Mesothelial cell of epicardium (in vitro differentiated cells): ENCODE data around the gene PTPRN2. TPM values are rescaled to one million over a fixed set of nuclear protein-coding genes. Genes with fewer than 3 reads are reported as not detected.

ENCODE experiments used
- DNase-seq, 2 experiments: peaks; one replicate each; pipeline ENCODE4 v3.0.0; 2021; ENCODE audit warnings: low spot score in 2 of 2; ENCODE audit not compliant: unreplicated experiment in 2 of 2
- H3K27ac Mint-ChIP-seq: 2 replicates; pipeline ENCODE4 v1.8.0; 2021; ENCODE audit warnings: mixed read lengths
- H3K27me3 Mint-ChIP-seq: 2 replicates; pipeline ENCODE4 v1.8.0; 2021; ENCODE audit warnings: low read depth, mixed read lengths
- H3K36me3 Mint-ChIP-seq: 2 replicates; pipeline ENCODE4 v1.8.0; 2021; ENCODE audit warnings: mixed read lengths
- H3K4me1 Mint-ChIP-seq: 2 replicates; pipeline ENCODE4 v1.8.0; 2021; ENCODE audit warnings: mixed read lengths
- H3K4me3 Mint-ChIP-seq: 2 replicates; pipeline ENCODE4 v1.8.0; 2021; ENCODE audit warnings: mild to moderate bottlenecking, moderate library complexity, mixed read lengths
- H3K9me3 Mint-ChIP-seq: 2 replicates; pipeline ENCODE4 v1.8.0; 2021; ENCODE audit warnings: mixed read lengths
- CTCF ChIP-seq: fragments of 200-600 bp; sonication (generic); IDR thresholded peaks from one replicate; pipeline ENCODE4 v1.5.0; 2021; ENCODE audit warnings: antibody characterized with exemption; ENCODE audit not compliant: unreplicated experiment
- total RNA-seq: library from RNA; stranded (reverse); gene quantifications from 3 replicates; pipeline ENCODE4 v1.2.1, GENCODE V29; 2021

PTPRN2 gene
- total RNA-seq, 1 donor from 2014 or later: 2.2 TPM

- Mint-ChIP-seq H3K9me3 (peaks cover 55% of the 10 kb centered on the region), H3K4me1 (no peaks in the 10 kb centered on the region)
- no peak for TF ChIP-seq CTCF
Measured at GRCh38 chr7:158289231-158289630, 298.4 kb downstream of the PTPRN2 start.

GRCh38 chr7:158286210-158286609, 301.4 kb downstream of the PTPRN2 start:
- no peak for DNase-seq
- H3K4me1 Mint-ChIP-seq: no peaks in the 10 kb centered on the region
- no peak for TF ChIP-seq CTCF
- H3K36me3 Mint-ChIP-seq: no peaks in the 10 kb centered on the region
- H3K27me3 Mint-ChIP-seq: no peaks in the 10 kb centered on the region
- peaks cover 43% of the 10 kb centered on the region for H3K9me3 Mint-ChIP-seq
- H3K27ac Mint-ChIP-seq: no peak overlapping the region
- H3K4me3 Mint-ChIP-seq: no peak overlapping the region

More at GRCh38 chr7:158289231-158289630, 298.4 kb downstream of the PTPRN2 start:
- no peak overlapping the region for H3K27ac Mint-ChIP-seq
- no peak for DNase-seq
- H3K27me3 Mint-ChIP-seq: no peaks in the 10 kb centered on the region
- H3K4me3 Mint-ChIP-seq: no peak overlapping the region
- no peaks in the 10 kb centered on the region for H3K36me3 Mint-ChIP-seq

- H3K27me3 Mint-ChIP-seq: no peaks in the 10 kb centered on the region
- H3K4me3 Mint-ChIP-seq: no peak overlapping the region
- peaks cover 37% of the 10 kb centered on the region for H3K9me3 Mint-ChIP-seq
- H3K4me1 Mint-ChIP-seq: no peaks in the 10 kb centered on the region
- no peak for TF ChIP-seq CTCF
- DNase-seq: peak in 1 of 2 experiments; percentile 26
- H3K36me3 Mint-ChIP-seq: no peaks in the 10 kb centered on the region
- H3K27ac Mint-ChIP-seq: no peak overlapping the region
Measured at GRCh38 chr7:158285383-158285770, 302.2 kb downstream of the PTPRN2 start.

GRCh38 chr7:158284617-158285382, 302.8 kb downstream of the PTPRN2 start:
- Mint-ChIP-seq H3K36me3 (no peaks in the 10 kb centered on the region), H3K27ac (no peak overlapping the region), H3K4me1 (no peaks in the 10 kb centered on the region), H3K27me3 (no peaks in the 10 kb centered on the region), H3K4me3 (no peak overlapping the region), H3K9me3 (peaks cover 37% of the 10 kb centered on the region)
- TF ChIP-seq CTCF: no peak
- DNase-seq: peak in 1 of 2 experiments; percentile 29

GRCh38 chr7:158284121-158284520, 303.5 kb downstream of the PTPRN2 start:
- H3K27me3 Mint-ChIP-seq: no peaks in the 10 kb centered on the region
- H3K4me3 Mint-ChIP-seq: no peak overlapping the region
- H3K36me3 Mint-ChIP-seq: no peaks in the 10 kb centered on the region
- TF ChIP-seq CTCF: no peak
- H3K27ac Mint-ChIP-seq: no peak overlapping the region
- H3K9me3 Mint-ChIP-seq: peaks cover 31% of the 10 kb centered on the region
- DNase-seq: peak in 1 of 2 experiments; percentile 13
- H3K4me1 Mint-ChIP-seq: no peaks in the 10 kb centered on the region
